NT2/D1 (cell line): ENCODE results near the gene PDZRN3.
"Not testable (repeated sequence)": the region's sequence is repeated elsewhere in the genome, so short reads cannot be mapped to it uniquely, and the experiment has no call there.

ENCODE experiments used
- DNase-seq: peaks from one replicate; pipeline ENCODE4 v3.0.0-alpha.2; 2011; ENCODE audit warnings: low read depth, low spot score
- H3K27me3 ChIP-seq: 2 replicates; pipeline ENCODE4 v1.6.0; 2011; ENCODE audit warnings: mild to moderate bottlenecking; ENCODE audit not compliant: insufficient read length, insufficient read depth
- H3K36me3 ChIP-seq: 2 replicates; pipeline ENCODE4 v1.6.1; 2011; ENCODE audit warnings: mild to moderate bottlenecking, low read length, mixed read lengths; ENCODE audit not compliant: insufficient read depth, insufficient read length
- H3K4me1 ChIP-seq: 2 replicates; pipeline ENCODE4 v1.5.1; 2011; ENCODE audit not compliant: insufficient read depth, insufficient read length
- H3K4me3 ChIP-seq: 2 replicates; pipeline ENCODE4 v1.5.1; 2011; ENCODE audit warnings: low read depth; ENCODE audit not compliant: insufficient read length
- H3K9ac ChIP-seq: 2 replicates; pipeline ENCODE4 v1.6.0; 2011; ENCODE audit warnings: low read depth; ENCODE audit not compliant: insufficient read length
- H3K9me3 ChIP-seq: 2 replicates; pipeline ENCODE4 v1.5.1; 2011; ENCODE audit warnings: mild to moderate bottlenecking, low read length; ENCODE audit not compliant: insufficient read depth
- SUZ12 ChIP-seq: IDR thresholded peaks from 2 replicates; pipeline ENCODE4 v1.6.1; 2011; ENCODE audit not compliant: insufficient read length, insufficient read depth; ENCODE audit errors: extremely low read depth
- YY1 ChIP-seq: IDR thresholded peaks from 2 replicates; pipeline ENCODE4 v1.6.1; 2011; ENCODE audit not compliant: insufficient read length, insufficient read depth
- ZNF274 ChIP-seq: IDR thresholded peaks from 2 replicates; pipeline ENCODE4 v1.6.1; 2011; ENCODE audit warnings: mild to moderate bottlenecking, low read depth, low read length

PDZRN3 gene

GRCh38 chr3:73571238-73571794, 53.4 kb downstream of the PDZRN3 start:
- no peak overlapping the region for H3K4me3 ChIP-seq
- DNase-seq = no peak
- TF ChIP-seq ZNF274 (no peak), SUZ12 (no peak), YY1 (no peak)
- no peaks in the 10 kb centered on the region for H3K4me1 ChIP-seq
- H3K9ac ChIP-seq = no peak overlapping the region
- no peaks in the 10 kb centered on the region for H3K9me3 ChIP-seq
- no peaks in the 10 kb centered on the region for H3K27me3 ChIP-seq
- H3K36me3 ChIP-seq = no peaks in the 10 kb centered on the region

GRCh38 chr3:73569246-73569760, 55.4 kb downstream of the PDZRN3 start:
- TF ChIP-seq ZNF274 = no peak
- TF ChIP-seq YY1 = no peak
- TF ChIP-seq SUZ12 = no peak

GRCh38 chr3:73568371-73568862, 56.3 kb downstream of the PDZRN3 start:
- H3K27me3 ChIP-seq = no peaks in the 10 kb centered on the region
- H3K9me3 ChIP-seq = no peaks in the 10 kb centered on the region
- no peak overlapping the region for H3K4me3 ChIP-seq
- no peak overlapping the region for H3K9ac ChIP-seq
- no peaks in the 10 kb centered on the region for H3K36me3 ChIP-seq
- no peak for DNase-seq
- no peak for TF ChIP-seq SUZ12
- no peak for TF ChIP-seq ZNF274
- TF ChIP-seq YY1 = no peak
- H3K4me1 ChIP-seq = no peaks in the 10 kb centered on the region

More at GRCh38 chr3:73569246-73569760, 55.4 kb downstream of the PDZRN3 start:
- no peaks in the 10 kb centered on the region for H3K4me1 ChIP-seq
- H3K27me3 ChIP-seq = no peaks in the 10 kb centered on the region
- H3K9me3 ChIP-seq = no peaks in the 10 kb centered on the region
- no peak overlapping the region for H3K4me3 ChIP-seq
- no peak for DNase-seq
- H3K36me3 ChIP-seq = no peaks in the 10 kb centered on the region
- H3K9ac ChIP-seq = no peak overlapping the region

- not testable (repeated sequence) for H3K4me3 ChIP-seq, DNase-seq, H3K4me1 ChIP-seq, H3K27me3 ChIP-seq, H3K9me3 ChIP-seq, H3K36me3 ChIP-seq, H3K9ac ChIP-seq
Measured at GRCh38 chr3:73565374-73565773, 59.4 kb downstream of the PDZRN3 start.

- no peaks in the 10 kb centered on the region for H3K27me3 ChIP-seq
- no peaks in the 10 kb centered on the region for H3K4me1 ChIP-seq
- no peak for TF ChIP-seq YY1
- TF ChIP-seq ZNF274 = no peak
- no peak for TF ChIP-seq SUZ12
- H3K9ac ChIP-seq = no peak overlapping the region
- no peaks in the 10 kb centered on the region for H3K9me3 ChIP-seq
- DNase-seq = no peak
- H3K4me3 ChIP-seq = no peak overlapping the region
- no peaks in the 10 kb centered on the region for H3K36me3 ChIP-seq
Measured at GRCh38 chr3:73563896-73564582, 60.7 kb downstream of the PDZRN3 start.

GRCh38 chr3:73561494-73561893, 63.2 kb downstream of the PDZRN3 start:
- Histone ChIP-seq H3K36me3 (no peaks in the 10 kb centered on the region), H3K9me3 (no peaks in the 10 kb centered on the region), H3K4me3 (no peak overlapping the region), H3K9ac (no peak overlapping the region), H3K27me3 (no peaks in the 10 kb centered on the region), H3K4me1 (no peaks in the 10 kb centered on the region)
- DNase-seq = no peak
- TF ChIP-seq ZNF274 = no peak
- TF ChIP-seq SUZ12 = no peak
- TF ChIP-seq YY1 = no peak

- no peak overlapping the region for H3K4me3 ChIP-seq
- H3K27me3 ChIP-seq = no peaks in the 10 kb centered on the region
- TF ChIP-seq YY1 (no peak), ZNF274 (no peak), SUZ12 (no peak)
- H3K9ac ChIP-seq = no peak overlapping the region
- H3K9me3 ChIP-seq = no peaks in the 10 kb centered on the region
- no peaks in the 10 kb centered on the region for H3K36me3 ChIP-seq
- DNase-seq = no peak
- H3K4me1 ChIP-seq = no peaks in the 10 kb centered on the region
Measured at GRCh38 chr3:73559749-73560148, 65.0 kb downstream of the PDZRN3 start.
